Breast epithelium (tissue), 3 donors: ENCODE data around the gene FCGR2B.

Experiments used
- CTCF ChIP-seq, 3 donors: fragments of 450-650 bp; IDR thresholded peaks; one replicate each; pipeline ENCODE4 v1.5.1; 2016 to 2017; ENCODE audit warnings: antibody characterized with exemption in 3 of 3, mild to moderate bottlenecking in 3 of 3, moderate library complexity in 3 of 3
- POLR2AphosphoS5 ChIP-seq, 3 donors: sonication (generic); formaldehyde crosslinking; IDR thresholded peaks; one replicate each; pipeline ENCODE4 v1.6.1; 2017; ENCODE audit warnings: antibody characterized with exemption in 3 of 3

GRCh38 chr1:161721738-161722343, 58.9 kb downstream of the FCGR2B start:
- TF ChIP-seq POLR2AphosphoS5 (IDR thresholded peaks at IDR 0.05) (no peak), CTCF (IDR thresholded peaks at IDR 0.05) (no peak)
